Measurements from ENCODE around the gene TICAM1. TPM values are rescaled to one million over a fixed set of nuclear protein-coding genes. Genes with fewer than 3 reads are reported as not detected.

TICAM1 gene
- total RNA-seq, 1 donor: 3.3 TPM

GRCh38 chr19:4775627-4776152 lies 55.8 kb downstream of the TICAM1 start:
- Histone ChIP-seq H3K79me2 (ENCODE audit: insufficient read depth, low read length) (no peaks in the 10 kb centered on the region), H3K27ac (ENCODE audit: low read depth, low read length) (no peak overlapping the region), H3K9me3 (ENCODE audit: low read depth, low read length) (no peaks in the 10 kb centered on the region), H4K20me1 (ENCODE audit: insufficient read depth, low read length) (no peaks in the 10 kb centered on the region), H3K4me2 (ENCODE audit: insufficient read depth, low read length) (no peak overlapping the region), H2AFZ (ENCODE audit: low read length) (no peak overlapping the region), H3K27me3 (ENCODE audit: insufficient read depth, low read length) (no peaks in the 10 kb centered on the region), H3K36me3 (ENCODE audit: insufficient read depth, low read length) (no peaks in the 10 kb centered on the region), H3K4me3 (ENCODE audit: insufficient read depth, low read length) (no peak overlapping the region), H3K4me1 (ENCODE audit: insufficient read depth, low read length) (no peaks in the 10 kb centered on the region)
- no peak for TF ChIP-seq CTCF (IDR thresholded peaks at IDR 0.05; ENCODE audit: extremely low read depth, low read depth, low read length)
- no peak for DNase-seq (ENCODE audit: insufficient read length, low spot score, missing footprints)

DNA sequence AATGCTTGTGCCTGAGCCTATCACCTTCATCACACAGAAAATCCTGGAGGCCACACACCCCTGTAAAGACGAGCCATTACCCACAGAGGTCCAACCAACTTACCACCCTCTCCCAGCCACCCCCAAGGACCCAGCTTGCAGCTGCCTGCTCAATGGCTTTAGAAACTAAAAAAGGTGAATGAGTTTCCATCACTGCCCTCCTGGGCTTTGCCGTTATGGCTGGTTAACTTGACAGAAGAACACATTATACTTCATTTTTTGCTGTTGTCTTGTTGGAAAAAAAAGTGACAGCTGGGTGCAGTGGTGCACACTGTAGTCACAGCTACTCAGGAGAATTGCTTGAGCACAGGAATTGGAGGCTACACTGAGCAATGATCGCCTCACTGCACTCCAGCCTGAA lies 57.4 kb downstream of the TICAM1 start:
- Histone ChIP-seq H3K4me2 (ENCODE audit: insufficient read depth, low read length) (no peak overlapping the region), H3K79me2 (ENCODE audit: insufficient read depth, low read length) (no peaks in the 10 kb centered on the region), H2AFZ (ENCODE audit: low read length) (no peak overlapping the region), H3K27ac (ENCODE audit: low read depth, low read length) (no peak overlapping the region), H4K20me1 (ENCODE audit: insufficient read depth, low read length) (peaks cover 1% of the 10 kb centered on the region), H3K36me3 (ENCODE audit: insufficient read depth, low read length) (no peaks in the 10 kb centered on the region), H3K27me3 (ENCODE audit: insufficient read depth, low read length) (no peaks in the 10 kb centered on the region), H3K9me3 (ENCODE audit: low read depth, low read length) (no peaks in the 10 kb centered on the region), H3K4me3 (ENCODE audit: insufficient read depth, low read length) (no peak overlapping the region), H3K4me1 (ENCODE audit: insufficient read depth, low read length) (no peaks in the 10 kb centered on the region)
- no peak for TF ChIP-seq CTCF (IDR thresholded peaks at IDR 0.05; ENCODE audit: extremely low read depth, low read depth, low read length)
- DNase-seq (ENCODE audit: insufficient read length, low spot score, missing footprints): no peak

DNA sequence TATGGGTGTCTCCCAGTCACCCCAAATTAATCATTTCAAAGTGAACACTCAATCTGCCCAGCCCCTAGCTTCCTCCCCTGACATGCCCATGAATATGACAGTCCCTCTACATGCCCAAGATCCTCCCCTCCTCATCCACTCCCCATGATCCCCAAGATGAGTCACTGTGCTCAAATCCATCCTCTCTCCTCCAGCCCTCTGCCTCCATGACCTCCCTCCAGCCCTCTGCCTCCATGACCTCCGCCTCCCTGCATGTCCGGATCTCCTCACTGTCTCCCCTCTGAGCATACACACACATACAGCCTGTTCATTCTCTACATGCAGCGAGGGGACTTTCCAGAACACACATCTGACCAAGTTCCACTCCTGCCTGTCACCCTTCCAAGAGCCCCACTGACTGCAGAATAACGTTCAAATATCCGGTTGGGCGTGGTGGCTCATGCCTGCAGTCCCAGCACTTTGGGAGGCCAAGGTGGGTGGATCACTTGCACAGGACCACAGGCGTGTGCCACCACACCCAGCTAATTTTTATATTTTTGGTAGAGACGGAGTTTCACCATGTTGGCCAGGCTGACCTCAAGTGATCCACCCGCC lies 58.4 kb downstream of the TICAM1 start:
- H3K36me3 ChIP-seq (ENCODE audit: insufficient read depth, low read length): no peaks in the 10 kb centered on the region
- no peak overlapping the region for H2AFZ ChIP-seq (ENCODE audit: low read length)
- H3K4me2 ChIP-seq (ENCODE audit: insufficient read depth, low read length): no peak overlapping the region
- H3K27me3 ChIP-seq (ENCODE audit: insufficient read depth, low read length): no peaks in the 10 kb centered on the region
- no peak for TF ChIP-seq CTCF (IDR thresholded peaks at IDR 0.05; ENCODE audit: extremely low read depth, low read depth, low read length)
- no peaks in the 10 kb centered on the region for H3K79me2 ChIP-seq (ENCODE audit: insufficient read depth, low read length)
- DNase-seq (ENCODE audit: insufficient read length, low spot score, missing footprints): no peak
- H3K9me3 ChIP-seq (ENCODE audit: low read depth, low read length): no peaks in the 10 kb centered on the region
- no peak overlapping the region for H3K27ac ChIP-seq (ENCODE audit: low read depth, low read length)
- H3K4me3 ChIP-seq (ENCODE audit: insufficient read depth, low read length): no peak overlapping the region
- peaks cover 4% of the 10 kb centered on the region for H4K20me1 ChIP-seq (ENCODE audit: insufficient read depth, low read length)
- H3K4me1 ChIP-seq (ENCODE audit: insufficient read depth, low read length): no peaks in the 10 kb centered on the region

DNA sequence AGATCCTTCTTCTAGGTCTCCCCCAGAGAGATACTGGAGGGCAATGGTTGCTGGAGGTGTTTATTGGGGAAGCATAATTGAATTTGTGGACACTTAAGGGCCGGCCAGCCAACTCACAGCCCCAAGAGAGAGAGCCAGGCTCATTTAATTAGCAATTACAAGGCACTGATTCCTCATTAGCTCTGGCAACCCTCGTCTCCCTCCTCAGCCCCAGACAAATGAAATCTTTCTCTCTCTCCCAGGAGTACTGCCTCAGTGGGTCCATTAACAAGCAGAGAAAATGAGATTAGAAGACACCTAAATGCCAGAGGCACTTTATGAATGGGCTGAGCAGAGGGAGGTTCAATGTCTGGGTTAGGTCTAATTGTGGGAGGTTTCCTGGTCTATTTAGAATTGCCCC lies 58.9 kb downstream of the TICAM1 start:
- no peak for TF ChIP-seq CTCF (IDR thresholded peaks at IDR 0.05; ENCODE audit: extremely low read depth, low read depth, low read length)
- Histone ChIP-seq H3K4me2 (ENCODE audit: insufficient read depth, low read length) (no peak overlapping the region), H3K4me1 (ENCODE audit: insufficient read depth, low read length) (no peaks in the 10 kb centered on the region), H3K4me3 (ENCODE audit: insufficient read depth, low read length) (no peak overlapping the region), H2AFZ (ENCODE audit: low read length) (no peak overlapping the region), H3K27me3 (ENCODE audit: insufficient read depth, low read length) (no peaks in the 10 kb centered on the region), H3K79me2 (ENCODE audit: insufficient read depth, low read length) (no peaks in the 10 kb centered on the region), H3K27ac (ENCODE audit: low read depth, low read length) (no peak overlapping the region), H4K20me1 (ENCODE audit: insufficient read depth, low read length) (peaks cover 4% of the 10 kb centered on the region), H3K9me3 (ENCODE audit: low read depth, low read length) (no peaks in the 10 kb centered on the region), H3K36me3 (ENCODE audit: insufficient read depth, low read length) (no peaks in the 10 kb centered on the region)
- DNase-seq (ENCODE audit: insufficient read length, low spot score, missing footprints): no peak

Measured in osteoblast (primary cell).